HG03095 (cell line): ENCODE results near the gene KRTAP2-2.

ENCODE experiments used
- ATAC-seq: cut with Tn5 transposase; IDR thresholded peaks from one replicate; pipeline ENCODE4 v1.9.1; 2021; ENCODE audit warnings: moderate library complexity; ENCODE audit not compliant: unreplicated experiment

The KRTAP2-2 gene

DNA sequence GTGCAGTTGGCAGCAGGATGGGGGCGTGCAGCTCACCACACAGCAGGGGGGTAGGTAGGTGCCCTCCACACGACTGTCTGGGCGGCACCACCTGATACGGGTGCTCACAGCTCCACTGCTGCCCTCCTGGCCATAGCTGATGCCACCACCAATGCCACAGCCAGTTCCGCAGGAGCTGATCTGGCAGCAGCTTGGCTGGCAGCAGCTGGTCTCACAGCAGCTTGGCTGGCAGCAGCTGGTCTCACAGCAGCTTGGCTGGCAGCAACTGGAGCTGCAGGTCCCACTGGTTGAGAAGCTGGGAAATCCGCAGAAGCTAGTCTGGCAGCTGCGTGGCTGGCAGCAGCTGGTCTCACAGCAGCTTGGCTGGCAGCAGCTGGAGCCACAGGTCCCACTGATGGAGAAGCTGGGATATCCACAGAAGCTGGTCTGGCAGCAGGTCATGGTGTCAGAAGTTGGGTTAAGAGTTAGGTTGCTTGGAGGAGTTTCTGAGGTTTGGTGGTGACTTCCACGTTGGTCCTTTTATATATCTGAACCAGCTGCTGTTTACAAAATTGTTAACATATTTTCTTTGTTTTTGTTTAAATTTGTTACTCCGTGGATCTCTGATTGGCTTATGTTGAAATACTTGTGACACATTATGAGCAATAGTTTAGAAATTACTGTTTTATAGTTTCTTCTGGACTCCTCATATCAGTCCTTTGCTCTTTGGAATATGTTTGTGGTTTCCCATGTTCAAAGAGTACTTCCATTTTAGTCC is 28.1 kb downstream of the KRTAP2-2 start, which contains the start of gene KRTAP1-5:
Gene KRTAP1-5, minus strand, starts transcription at position 494 of the 757 bp plus-strand sequence. Its CDS starts 53 bp downstream, at position 441.
- ATAC-seq, result no peak

DNA sequence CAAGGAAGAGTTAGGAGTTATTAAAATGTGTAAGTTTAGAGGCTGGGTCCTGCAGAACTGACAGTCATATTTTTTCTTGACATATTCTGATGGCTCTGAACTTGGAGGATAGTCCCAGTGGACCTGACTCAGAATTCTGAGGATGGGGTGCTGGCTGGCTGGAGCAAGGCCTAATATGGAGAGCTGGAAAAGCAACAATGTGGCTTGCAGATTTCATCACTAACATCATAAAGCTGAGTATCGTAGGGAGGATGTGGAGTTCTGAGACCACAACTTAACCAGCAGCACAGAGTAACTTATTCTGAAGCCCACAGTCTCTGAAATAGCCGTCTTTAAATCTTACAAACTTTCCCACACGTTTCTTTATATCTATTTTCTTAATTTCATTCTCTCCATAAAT is 30.3 kb downstream of the KRTAP2-2 start:
- ATAC-seq, result no peak

DNA sequence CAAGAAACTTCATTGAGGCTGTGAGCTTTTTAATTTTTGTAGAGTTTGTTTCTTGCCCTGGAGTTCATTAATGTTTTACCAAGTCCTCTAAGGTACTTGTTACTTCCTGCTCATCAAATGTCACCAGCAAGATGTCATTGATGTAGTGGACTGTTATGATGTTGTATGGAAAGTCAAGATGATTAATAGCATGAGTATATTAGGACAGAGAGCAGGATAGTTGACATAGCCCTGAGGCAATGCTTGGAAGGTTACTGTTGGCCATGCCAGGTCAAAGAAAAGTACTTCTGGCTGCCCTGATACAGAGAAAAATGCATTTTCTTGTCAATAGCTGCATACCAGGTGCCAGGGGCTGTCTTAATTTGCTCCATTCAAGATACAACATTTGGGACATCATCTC is 34.7 kb downstream of the KRTAP2-2 start:
- no peak for ATAC-seq

DNA sequence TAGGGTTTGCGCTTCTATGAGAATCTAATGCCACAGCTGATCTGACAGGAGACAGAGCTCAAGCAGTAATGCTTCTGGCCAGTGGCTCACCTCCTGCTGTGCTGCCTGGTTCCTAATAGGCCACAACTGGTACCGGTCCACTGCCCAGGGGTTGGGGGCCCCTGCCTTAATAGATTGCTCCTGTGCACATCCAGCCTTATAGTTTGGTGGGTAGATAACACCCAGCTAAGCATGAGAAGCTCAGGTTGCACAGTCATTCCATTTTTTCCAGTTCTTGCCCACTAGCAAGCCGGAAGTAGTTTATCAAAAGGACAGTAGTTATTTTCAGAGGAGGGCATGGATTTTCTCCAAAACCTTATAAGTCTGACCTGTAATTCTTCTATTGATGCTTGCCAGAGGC is 35.6 kb downstream of the KRTAP2-2 start:
- ATAC-seq, result no peak

DNA sequence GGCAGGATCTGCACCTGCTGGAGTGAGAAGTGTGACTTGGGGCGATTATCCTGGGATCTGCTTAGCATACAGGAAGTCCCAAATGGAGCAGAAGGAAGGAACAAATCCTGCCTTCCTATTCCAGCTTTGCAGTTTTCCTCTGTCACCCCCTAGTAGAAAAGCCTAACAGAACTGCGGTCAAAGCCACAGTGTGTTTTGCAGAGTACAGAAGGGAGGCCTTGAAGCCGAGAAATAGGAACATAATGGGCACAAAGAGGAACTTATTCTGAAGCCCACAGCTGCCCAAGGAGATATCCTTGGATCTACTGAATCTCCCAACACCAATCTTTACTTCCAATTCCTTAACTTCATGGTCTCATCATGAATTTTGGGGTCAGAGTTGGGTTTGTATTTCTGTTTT is 36.5 kb downstream of the KRTAP2-2 start:
- ATAC-seq, result no peak

DNA sequence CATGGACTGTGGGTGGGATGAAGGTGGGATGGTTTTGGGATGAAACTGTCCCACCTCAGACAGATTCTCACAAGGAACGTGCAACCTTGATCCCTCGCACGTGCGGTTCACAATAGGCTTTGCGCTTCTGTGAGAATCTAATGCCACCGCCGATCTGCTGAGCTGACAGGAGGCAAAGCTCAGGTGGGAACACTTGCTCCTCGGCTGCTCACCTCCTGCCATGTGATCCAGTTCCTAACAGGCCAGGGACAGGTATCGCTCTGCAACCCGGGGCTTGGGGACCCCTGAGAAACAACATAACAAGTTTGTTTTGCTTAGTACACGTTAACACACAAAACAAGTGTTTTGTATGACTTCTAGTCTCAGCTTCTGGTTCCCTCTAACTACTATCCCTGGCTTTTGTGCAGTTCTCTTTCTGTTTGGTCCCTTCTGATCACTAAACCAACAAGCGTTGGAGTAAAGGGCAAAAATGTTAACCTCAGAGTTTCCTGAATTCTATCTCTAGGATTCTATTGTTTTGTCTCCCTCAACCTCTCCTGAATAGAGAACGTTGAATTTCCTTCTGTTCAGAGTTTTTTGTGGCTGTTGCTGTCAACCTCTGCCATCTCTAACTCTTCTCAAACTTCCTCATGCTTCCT is 38.3 kb downstream of the KRTAP2-2 start:
- no peak for ATAC-seq

DNA sequence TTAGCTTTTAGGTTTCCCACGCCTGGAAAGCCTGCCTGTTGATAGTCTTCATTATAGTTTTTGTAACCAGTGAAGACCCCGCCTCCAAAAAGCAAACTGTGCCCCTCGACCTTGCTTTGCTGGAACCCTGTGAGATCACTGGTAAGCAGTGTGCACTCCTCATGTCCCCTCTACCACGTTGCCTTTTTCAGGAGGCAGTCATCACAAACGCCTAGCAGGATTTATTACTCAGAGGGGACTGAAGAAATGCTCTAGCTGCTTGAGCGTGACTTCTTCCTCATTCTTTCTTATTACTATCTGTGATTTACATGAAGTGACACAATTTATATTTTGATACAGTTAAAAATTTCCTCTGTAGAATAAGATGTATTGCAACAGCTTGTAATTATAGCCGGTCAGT is 39.6 kb downstream of the KRTAP2-2 start:
- ATAC-seq, result no peak

DNA sequence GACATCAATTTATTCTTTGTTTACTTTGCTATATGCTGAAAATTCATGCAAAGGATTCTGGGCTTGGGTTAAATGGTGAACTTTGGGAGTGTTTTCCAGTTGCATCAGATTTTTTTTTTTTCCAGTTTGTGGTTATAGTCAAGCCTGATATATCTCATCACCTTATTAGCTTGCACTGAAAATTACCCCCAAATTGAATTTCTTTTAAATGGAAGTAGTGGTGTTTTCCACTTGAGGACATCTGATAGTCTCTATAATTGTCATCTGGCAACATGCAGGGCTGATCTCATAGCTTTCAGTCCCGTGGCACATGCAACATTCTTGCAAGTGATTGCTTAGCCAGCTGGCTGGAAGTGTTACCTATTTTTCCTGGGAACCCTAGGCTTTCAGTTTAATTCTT is 41.4 kb downstream of the KRTAP2-2 start:
- ATAC-seq, result no peak

DNA sequence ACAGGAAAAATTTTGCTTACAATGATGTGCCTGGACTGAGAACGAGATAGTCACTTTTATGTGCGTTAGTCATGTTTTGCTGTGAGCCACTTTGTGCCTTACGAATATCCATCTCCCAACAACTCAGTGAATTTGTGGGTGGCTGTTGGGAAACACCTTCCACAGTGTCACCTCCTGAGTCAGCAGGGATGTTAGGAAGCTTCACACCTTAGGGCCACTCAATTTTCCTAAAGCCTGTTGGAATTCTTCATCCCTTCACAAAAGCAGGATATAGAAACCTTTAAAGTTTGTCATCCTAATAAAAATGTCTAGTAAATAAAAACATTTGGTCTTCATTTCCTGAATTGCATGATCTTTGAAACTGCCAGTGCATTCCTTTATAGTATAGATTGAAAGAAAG is 41.8 kb downstream of the KRTAP2-2 start:
- no peak for ATAC-seq

DNA sequence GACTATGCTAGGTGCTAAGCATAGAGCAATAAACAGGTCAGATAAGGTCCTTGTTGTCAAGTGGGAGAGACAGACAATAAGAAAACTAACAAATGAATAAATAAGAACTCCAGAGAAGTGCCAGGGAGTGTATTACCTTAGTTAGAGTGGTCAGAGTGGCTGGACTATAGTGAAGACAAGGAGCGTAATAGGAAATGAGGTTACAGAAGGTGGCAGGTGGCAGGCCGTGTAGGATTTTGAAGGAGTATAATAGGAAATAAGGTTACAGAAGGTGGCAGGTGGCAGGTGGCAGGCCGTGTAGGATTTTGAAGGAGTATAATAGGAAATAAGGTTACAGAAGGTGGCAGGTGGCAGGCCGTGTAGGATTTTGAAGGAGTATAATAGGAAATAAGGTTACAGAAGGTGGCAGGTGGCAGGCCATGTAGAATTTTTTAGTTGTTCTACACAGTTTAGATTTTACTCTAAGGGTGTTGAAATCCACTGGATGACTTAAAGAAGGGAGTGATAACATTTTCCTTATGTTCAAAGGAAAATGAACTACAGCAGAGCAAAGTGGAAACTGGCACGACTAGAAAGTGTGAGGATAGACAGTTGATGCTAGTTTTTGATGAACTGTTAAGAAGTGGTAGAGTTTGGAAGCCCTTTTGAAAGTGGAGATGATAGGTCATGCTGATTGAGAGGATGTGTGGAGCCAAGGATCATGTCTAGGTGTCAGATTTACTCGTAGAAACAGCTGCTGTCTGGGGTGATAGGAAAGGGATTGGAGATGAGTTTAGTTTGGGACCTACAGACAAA is 42.5 kb downstream of the KRTAP2-2 start:
- ATAC-seq, result no peak

DNA sequence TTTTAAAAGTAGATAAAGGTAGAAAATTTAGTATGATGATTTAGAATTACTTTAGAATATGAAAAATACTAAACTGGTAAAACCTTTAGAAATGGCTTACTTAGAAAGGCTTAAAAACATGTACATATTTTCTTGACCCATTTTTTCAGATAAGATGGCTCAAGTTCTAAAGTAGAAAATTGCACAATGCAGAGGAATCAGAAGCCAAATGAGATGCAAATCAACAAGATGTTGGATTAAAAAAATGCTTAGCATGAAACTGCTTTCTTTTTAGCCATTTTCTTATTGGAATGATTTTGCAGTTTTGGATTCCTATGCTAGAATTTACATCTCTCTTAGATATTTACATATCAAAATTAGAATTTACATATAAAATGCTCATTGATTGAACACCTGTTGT is 44.6 kb downstream of the KRTAP2-2 start:
- no peak for ATAC-seq

DNA sequence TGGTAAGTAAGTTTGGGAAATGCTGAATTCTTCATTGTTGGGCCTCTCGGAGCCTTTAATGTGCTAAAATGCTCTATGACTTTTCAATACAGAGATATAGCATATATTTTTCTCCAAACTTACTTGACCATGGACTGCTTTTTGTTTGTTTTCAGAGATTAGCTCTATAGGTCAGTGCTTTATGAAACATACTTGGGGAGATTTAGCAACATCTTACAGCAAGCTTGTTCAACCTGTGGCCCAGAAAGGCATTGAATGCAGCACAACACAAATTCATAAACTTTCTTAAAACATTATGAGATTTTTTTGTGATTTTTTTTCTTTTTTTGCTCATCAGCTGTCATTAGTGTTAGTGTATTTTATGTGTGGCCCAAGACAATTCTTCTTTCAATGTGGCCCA is 45.1 kb downstream of the KRTAP2-2 start:
- ATAC-seq, result no peak

DNA sequence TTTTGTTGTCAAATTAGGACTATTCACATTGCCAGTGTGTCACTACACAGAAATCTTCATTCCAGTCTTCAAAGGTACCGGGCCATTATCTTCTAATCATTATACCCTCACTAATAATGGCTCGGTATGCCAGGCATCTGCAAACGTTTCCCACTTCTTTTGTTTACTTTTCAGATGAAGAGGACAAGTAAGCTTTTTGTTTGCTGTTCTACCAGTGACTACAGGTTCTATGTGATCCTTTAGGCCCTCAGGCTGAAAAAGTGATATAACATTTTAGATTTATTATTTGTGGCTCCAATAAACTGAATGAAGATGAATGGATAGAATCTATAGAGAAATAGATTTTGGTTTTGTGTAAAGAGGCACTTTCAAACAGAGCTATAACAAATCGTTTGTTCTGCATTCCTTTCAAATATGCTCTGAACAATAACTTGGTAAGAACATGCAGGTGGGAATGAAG is 45.7 kb downstream of the KRTAP2-2 start:
- no peak for ATAC-seq

DNA sequence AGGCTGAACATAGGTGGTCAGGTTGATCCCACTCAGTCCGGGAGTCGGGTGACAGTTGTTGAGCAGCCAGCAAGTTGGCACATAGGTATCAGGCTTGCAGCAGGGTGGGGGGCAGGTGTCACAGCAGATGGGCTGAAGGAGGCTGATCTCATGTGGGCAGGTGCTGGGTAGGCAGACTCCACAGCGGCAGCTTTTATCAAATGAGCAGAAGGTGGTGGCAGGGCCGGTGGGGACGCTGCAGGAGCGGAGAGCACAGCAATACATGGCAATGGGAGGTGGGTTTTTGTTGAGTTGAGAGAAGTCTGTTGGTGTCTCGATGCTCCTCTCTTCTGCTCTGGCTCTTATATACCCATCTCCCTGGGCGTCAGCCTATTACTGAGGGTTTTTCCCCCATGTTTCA is 46.2 kb downstream of the KRTAP2-2 start, which contains the start of gene KRTAP3-1:
Gene KRTAP3-1, minus strand, starts transcription at position 318 of the 400 bp plus-strand sequence. Its CDS starts 54 bp downstream, at position 264.
- no peak for ATAC-seq
